Natural killer cell (primary cell): ENCODE results near the gene GPX7. TPM values are rescaled to one million over a fixed set of nuclear protein-coding genes. Genes with fewer than 3 reads are reported as not detected.

ENCODE experiments used
- ATAC-seq, 3 donors: fragments of 150-1000 bp in 2 of 3; fragments of 200-7000 bp in 1 of 3; cut with Tn5 transposase; 1 replicate in 1 of 3; 2 replicates in 2 of 3; pipeline ENCODE4 v1.10.0; 2021; ENCODE audit warnings: mild to moderate bottlenecking in 2 of 3, moderate library complexity in 2 of 3
- DNase-seq, 2 donors: peaks; one replicate each; pipeline versions ENCODE4 v3.0.0 to v3.0.0-alpha.2; 2013 to 2021; ENCODE audit warnings: mixed read lengths in 1 of 2
- H3K27ac ChIP-seq: one replicate; pipeline ENCODE4 v1.5.1; 2013; ENCODE audit warnings: mild to moderate bottlenecking, low read length
- H3K27me3 ChIP-seq: one replicate; pipeline ENCODE4 v1.6.1; 2013; ENCODE audit warnings: low read length; ENCODE audit not compliant: control insufficient read depth, insufficient read depth
- H3K36me3 ChIP-seq: one replicate; pipeline ENCODE4 v1.6.1; 2013; ENCODE audit warnings: low read length; ENCODE audit not compliant: control insufficient read depth, insufficient read depth
- H3K4me1 ChIP-seq: one replicate; pipeline ENCODE4 v1.6.1; 2013; ENCODE audit warnings: low read length; ENCODE audit not compliant: control insufficient read depth, insufficient read depth
- H3K4me3 ChIP-seq: one replicate; pipeline ENCODE4 v1.5.1; 2013; ENCODE audit warnings: low read length
- H3K9me3 ChIP-seq: one replicate; pipeline ENCODE4 v1.6.1; 2013; ENCODE audit warnings: low read length; ENCODE audit not compliant: control insufficient read depth, insufficient read depth
- H3K27ac Mint-ChIP-seq, 2 donors: one replicate each; pipeline ENCODE4 v1.8.0; 2022; ENCODE audit warnings: mild to moderate bottlenecking in 2 of 2, mixed read lengths in 2 of 2, moderate library complexity in 1 of 2
- H3K27me3 Mint-ChIP-seq, 2 donors: one replicate each; pipeline ENCODE4 v1.8.0; 2022; ENCODE audit warnings: low read depth in 2 of 2, mixed read lengths in 2 of 2
- H3K36me3 Mint-ChIP-seq: one replicate; pipeline ENCODE4 v1.8.0; 2022; ENCODE audit warnings: mixed read lengths
- H3K4me1 Mint-ChIP-seq, 2 donors: one replicate each; pipeline ENCODE4 v1.8.0; 2022; ENCODE audit warnings: mixed read lengths in 2 of 2
- H3K4me3 Mint-ChIP-seq: one replicate; pipeline ENCODE4 v1.8.0; 2022; ENCODE audit warnings: mild to moderate bottlenecking, moderate library complexity, mixed read lengths
- H3K9me3 Mint-ChIP-seq, 2 donors: one replicate each; pipeline ENCODE4 v1.8.0; 2022; ENCODE audit warnings: mixed read lengths in 2 of 2
- WGBS: methylation state at CpG from one replicate; pipeline ENCODE4 v1.1.7; 2013; ENCODE audit warnings: missing lambda C conversion rate; ENCODE audit not compliant: insufficient coverage; 5-methylcytosine and 5-hydroxymethylcytosine counted together
- intact Hi-C: fragments of 100-400 bp; cut with micrococcal nuclease; formaldehyde crosslinking; loops from one replicate; pipeline ENCODE4 v1.14.2; 2022
- total RNA-seq, 4 donors: library from RNA; stranded (reverse); fragments of 120-200 nt in 1 of 4; gene quantifications; one replicate each; pipeline versions ENCODE4 v1.2.3 to v1.2.4, GENCODE V29; 2013 to 2022
- TF ChIP-seq, protein P1 (sequence below): fragments of 200-600 bp; IDR thresholded peaks from one replicate; pipeline ENCODE4 v1.8.0; 2022; ENCODE audit warnings: antibody characterized with exemption

GPX7 gene
- total RNA-seq, 3 donors from 2014 or later (not counting 1 experiment from before 2014, with no cell fraction given), result 9.7 to 10.6 (median 10.2) TPM

GRCh38 chr1:52632732-52633290 is 30.6 kb downstream of the GPX7 start, which contains the start of gene SHISAL2A:
Gene SHISAL2A (plus strand): TSS chr1:52633168. CDS start chr1:52633494, 326 bp downstream.
- H3K4me3 ChIP-seq, result peak within 1 kb of the TSS; percentile 41
- 5% methylated on average over 49 of the region's 53 CpGs for WGBS
- no peaks in the 10 kb centered on the region for H3K36me3 Mint-ChIP-seq

DNA sequence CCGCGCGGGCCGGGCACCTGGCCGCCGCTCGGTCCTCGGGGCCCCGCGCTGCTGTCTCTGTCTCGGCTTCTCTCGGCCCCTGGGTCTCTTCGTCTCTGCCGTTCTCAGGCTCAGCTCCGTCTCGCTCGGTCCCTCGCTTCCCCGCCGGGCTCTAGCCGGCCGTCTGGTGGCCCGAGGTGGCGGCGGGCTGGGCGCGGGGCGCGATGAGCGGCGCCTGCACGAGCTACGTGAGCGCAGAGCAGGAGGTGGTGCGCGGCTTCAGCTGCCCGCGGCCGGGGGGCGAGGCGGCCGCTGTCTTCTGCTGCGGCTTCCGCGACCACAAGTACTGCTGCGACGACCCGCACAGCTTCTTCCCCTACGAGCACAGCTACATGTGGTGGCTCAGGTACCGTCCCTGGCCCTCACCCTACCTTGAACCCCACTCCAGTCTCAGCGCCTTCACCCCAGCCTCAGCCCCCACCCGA is 31.2 kb downstream of the GPX7 start:
- Histone ChIP-seq H3K9me3 (no peaks in the 10 kb centered on the region), H3K36me3 (peaks cover 6% of the 10 kb centered on the region), H3K27me3 (no peaks in the 10 kb centered on the region), H3K4me1 (peaks cover 73% of the 10 kb centered on the region), H3K27ac (peak overlapping the region; percentile 85), H3K4me3 (peak overlapping the region; percentile 41)
- H3K36me3 Mint-ChIP-seq, result no peaks in the 10 kb centered on the region
- peaks cover 80 to 81% of the 10 kb centered on the region in 2 donors for H3K4me1 Mint-ChIP-seq
- no peaks in the 10 kb centered on the region for H3K9me3 Mint-ChIP-seq
- H3K27ac Mint-ChIP-seq, result peak overlapping the region; percentile 96 to 98
- ATAC-seq, result peak; percentile 16 to 36 (median 33)
- no peaks in the 10 kb centered on the region for H3K27me3 Mint-ChIP-seq
- peak overlapping the region; percentile 79 for H3K4me3 Mint-ChIP-seq
- intact Hi-C loops, result loop anchor here (10.0 kb wide), 2 partner anchors 51 to 1659 kb away; partner anchors contain the start of gene CDKN2C
- TF ChIP-seq, protein P1, sequence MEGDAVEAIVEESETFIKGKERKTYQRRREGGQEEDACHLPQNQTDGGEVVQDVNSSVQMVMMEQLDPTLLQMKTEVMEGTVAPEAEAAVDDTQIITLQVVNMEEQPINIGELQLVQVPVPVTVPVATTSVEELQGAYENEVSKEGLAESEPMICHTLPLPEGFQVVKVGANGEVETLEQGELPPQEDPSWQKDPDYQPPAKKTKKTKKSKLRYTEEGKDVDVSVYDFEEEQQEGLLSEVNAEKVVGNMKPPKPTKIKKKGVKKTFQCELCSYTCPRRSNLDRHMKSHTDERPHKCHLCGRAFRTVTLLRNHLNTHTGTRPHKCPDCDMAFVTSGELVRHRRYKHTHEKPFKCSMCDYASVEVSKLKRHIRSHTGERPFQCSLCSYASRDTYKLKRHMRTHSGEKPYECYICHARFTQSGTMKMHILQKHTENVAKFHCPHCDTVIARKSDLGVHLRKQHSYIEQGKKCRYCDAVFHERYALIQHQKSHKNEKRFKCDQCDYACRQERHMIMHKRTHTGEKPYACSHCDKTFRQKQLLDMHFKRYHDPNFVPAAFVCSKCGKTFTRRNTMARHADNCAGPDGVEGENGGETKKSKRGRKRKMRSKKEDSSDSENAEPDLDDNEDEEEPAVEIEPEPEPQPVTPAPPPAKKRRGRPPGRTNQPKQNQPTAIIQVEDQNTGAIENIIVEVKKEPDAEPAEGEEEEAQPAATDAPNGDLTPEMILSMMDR, result no peak
- under 1% methylated on average over 52 of the region's 52 CpGs for WGBS
- DNase-seq, result peak; percentile 50 to 65

More at GRCh38 chr1:52632732-52633290, 30.6 kb downstream of the GPX7 start, which contains the start of gene SHISAL2A:
- Histone ChIP-seq H3K27ac (peak within 1 kb of the TSS; percentile 85), H3K4me1 (peaks cover 68% of the 10 kb centered on the region), H3K9me3 (no peaks in the 10 kb centered on the region), H3K36me3 (peaks cover 6% of the 10 kb centered on the region), H3K27me3 (no peaks in the 10 kb centered on the region)
- Mint-ChIP-seq H3K27ac (peak within 1 kb of the TSS; percentile 96 to 98), H3K4me1 (peaks cover 74 to 76% of the 10 kb centered on the region in 2 donors), H3K9me3 (no peaks in the 10 kb centered on the region), H3K4me3 (peak within 1 kb of the TSS; percentile 86), H3K27me3 (no peaks in the 10 kb centered on the region)
- DNase-seq, result peak; percentile 62 to 85
- ATAC-seq, result peak; percentile 36 to 64 (median 44)
- TF ChIP-seq, protein P1, result no peak
- intact Hi-C loops, result loop anchor here (10.0 kb wide), 2 partner anchors 52 to 1658 kb away; partner anchors contain the start of gene CDKN2C

GRCh38 chr1:52634111-52634510 is 31.9 kb downstream of the GPX7 start:
- intact Hi-C loops, result loop anchor here (10.0 kb wide), 2 partner anchors 51 to 1659 kb away; partner anchors contain the start of gene CDKN2C
- H3K4me3 ChIP-seq, result peak overlapping the region; percentile 41
- peak overlapping the region; percentile 85 for H3K27ac ChIP-seq
- H3K9me3 Mint-ChIP-seq, result no peaks in the 10 kb centered on the region
- H3K4me3 Mint-ChIP-seq, result peak overlapping the region; percentile 79
- H3K27me3 Mint-ChIP-seq, result no peaks in the 10 kb centered on the region
- H3K36me3 ChIP-seq, result peaks cover 2% of the 10 kb centered on the region
- DNase-seq, result peak in 1 of 2 donors; percentile 41
- peak overlapping the region; percentile 96 to 98 for H3K27ac Mint-ChIP-seq
- TF ChIP-seq, protein P1, result no peak
- H3K27me3 ChIP-seq, result no peaks in the 10 kb centered on the region
- H3K9me3 ChIP-seq, result no peaks in the 10 kb centered on the region
- H3K4me1 ChIP-seq, result peaks cover 78% of the 10 kb centered on the region
- H3K4me1 Mint-ChIP-seq, result peaks cover 78 to 85% of the 10 kb centered on the region in 2 donors
- no peaks in the 10 kb centered on the region for H3K36me3 Mint-ChIP-seq
- ATAC-seq, result no peak
- WGBS, result 42% methylated on average over 4 of the region's 4 CpGs
